Breast epithelium (tissue), 3 donors: Measurements from ENCODE around the gene P2RX3.

Experiments
- POLR2A ChIP-seq: fragments of 450-650 bp; IDR thresholded peaks from one replicate; pipeline ENCODE4 v1.6.1; 2016; ENCODE audit warnings: antibody characterized with exemption, mild to moderate bottlenecking, moderate library complexity
- POLR2AphosphoS5 ChIP-seq, 3 donors: sonication (generic); formaldehyde crosslinking; IDR thresholded peaks; one replicate each; pipeline ENCODE4 v1.6.1; 2017; ENCODE audit warnings: antibody characterized with exemption in 3 of 3
- TF ChIP-seq, protein P1 (sequence below), 3 donors: fragments of 450-650 bp; IDR thresholded peaks; one replicate each; pipeline ENCODE4 v1.5.1; 2016 to 2017; ENCODE audit warnings: antibody characterized with exemption in 3 of 3, mild to moderate bottlenecking in 3 of 3, moderate library complexity in 3 of 3

DNA sequence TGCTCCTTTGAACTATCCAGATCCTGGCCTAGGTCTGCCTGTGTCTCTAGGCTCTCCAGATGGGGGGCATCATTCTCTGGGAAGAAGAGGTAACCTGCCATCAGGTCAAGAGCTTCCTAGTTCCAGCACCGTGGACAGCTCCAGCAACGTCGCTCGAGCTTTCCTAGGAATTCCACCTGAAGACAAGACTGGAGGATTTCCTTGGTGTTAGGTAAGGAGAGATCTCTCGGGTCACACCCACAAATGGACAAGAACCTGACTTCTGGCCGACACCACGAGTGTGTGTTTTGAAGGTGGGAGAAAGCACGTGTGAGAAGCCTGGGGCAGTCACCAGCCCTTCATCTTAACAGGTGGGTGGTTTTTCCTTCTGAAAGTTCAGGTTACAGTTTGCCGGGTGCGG lies 41.6 kb downstream of the P2RX3 start:
- TF ChIP-seq, protein P1, sequence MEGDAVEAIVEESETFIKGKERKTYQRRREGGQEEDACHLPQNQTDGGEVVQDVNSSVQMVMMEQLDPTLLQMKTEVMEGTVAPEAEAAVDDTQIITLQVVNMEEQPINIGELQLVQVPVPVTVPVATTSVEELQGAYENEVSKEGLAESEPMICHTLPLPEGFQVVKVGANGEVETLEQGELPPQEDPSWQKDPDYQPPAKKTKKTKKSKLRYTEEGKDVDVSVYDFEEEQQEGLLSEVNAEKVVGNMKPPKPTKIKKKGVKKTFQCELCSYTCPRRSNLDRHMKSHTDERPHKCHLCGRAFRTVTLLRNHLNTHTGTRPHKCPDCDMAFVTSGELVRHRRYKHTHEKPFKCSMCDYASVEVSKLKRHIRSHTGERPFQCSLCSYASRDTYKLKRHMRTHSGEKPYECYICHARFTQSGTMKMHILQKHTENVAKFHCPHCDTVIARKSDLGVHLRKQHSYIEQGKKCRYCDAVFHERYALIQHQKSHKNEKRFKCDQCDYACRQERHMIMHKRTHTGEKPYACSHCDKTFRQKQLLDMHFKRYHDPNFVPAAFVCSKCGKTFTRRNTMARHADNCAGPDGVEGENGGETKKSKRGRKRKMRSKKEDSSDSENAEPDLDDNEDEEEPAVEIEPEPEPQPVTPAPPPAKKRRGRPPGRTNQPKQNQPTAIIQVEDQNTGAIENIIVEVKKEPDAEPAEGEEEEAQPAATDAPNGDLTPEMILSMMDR (IDR thresholded peaks at IDR 0.05): no peak
- no peak for TF ChIP-seq POLR2A
- TF ChIP-seq POLR2AphosphoS5 (IDR thresholded peaks at IDR 0.05): no peak
